ENCODE data around the gene SLC16A12. TPM values are rescaled to one million over a fixed set of nuclear protein-coding genes. Genes with fewer than 3 reads are reported as not detected.

SLC16A12 gene
- total RNA-seq, 4 donors from 2014 or later, result 0.97 to 3.1 (median 1.4) TPM

GRCh38 chr10:89471110-89471809, 64.1 kb downstream of the SLC16A12 start:
- in situ Hi-C loops (cut with MboI; ENCODE audit: low sequenced_read_pairs in 4 of 4), result no loop called here

GRCh38 chr10:89470628-89471027, 64.8 kb downstream of the SLC16A12 start:
- no peak for DNase-seq
- TF ChIP-seq CTCF (IDR thresholded peaks at IDR 0.05 in 4 of 5, conservative IDR thresholded peaks at IDR 0.05 in 1 of 5) (no peak), POLR2A (IDR thresholded peaks at IDR 0.05) (no peak)
- ATAC-seq, result no peak
- in situ Hi-C loops (cut with MboI; ENCODE audit: low sequenced_read_pairs in 4 of 4) (no loop called here), intact Hi-C loops (cut with DNase I; ENCODE audit: low total_unique reads) (no loop called here)
- Histone ChIP-seq H3K4me1 (peaks cover 10 to 12% of the 10 kb centered on the region in 2 donors), H3K36me3 (no peaks in the 10 kb centered on the region), H3K9me3 (no peaks in the 10 kb centered on the region), H3K4me3 (no peak overlapping the region), H3K27me3 (no peaks in the 10 kb centered on the region), H3K27ac (no peak overlapping the region)

More at GRCh38 chr10:89471110-89471809, 64.1 kb downstream of the SLC16A12 start:
- H3K27ac ChIP-seq, result no peak overlapping the region
- no peaks in the 10 kb centered on the region for H3K9me3 ChIP-seq
- no peak for TF ChIP-seq CTCF (IDR thresholded peaks at IDR 0.05 in 4 of 5, conservative IDR thresholded peaks at IDR 0.05 in 1 of 5)
- TF ChIP-seq POLR2A (IDR thresholded peaks at IDR 0.05), result no peak
- H3K27me3 ChIP-seq, result no peaks in the 10 kb centered on the region
- no peaks in the 10 kb centered on the region for H3K36me3 ChIP-seq
- no peak for DNase-seq
- ATAC-seq, result no peak
- peaks cover 16% of the 10 kb centered on the region in 2 donors for H3K4me1 ChIP-seq
- no peak overlapping the region for H3K4me3 ChIP-seq
- intact Hi-C loops (cut with DNase I; ENCODE audit: low total_unique reads), result no loop called here

- intact Hi-C loops (cut with DNase I; ENCODE audit: low total_unique reads) (no loop called here), in situ Hi-C loops (cut with MboI; ENCODE audit: low sequenced_read_pairs in 4 of 4) (no loop called here)
- H3K27ac ChIP-seq, result no peak overlapping the region
- peaks cover 1 to 3% of the 10 kb centered on the region in 2 donors for H3K4me1 ChIP-seq
- no peaks in the 10 kb centered on the region for H3K9me3 ChIP-seq
- no peaks in the 10 kb centered on the region for H3K36me3 ChIP-seq
- TF ChIP-seq CTCF (IDR thresholded peaks at IDR 0.05 in 4 of 5, conservative IDR thresholded peaks at IDR 0.05 in 1 of 5), result no peak
- TF ChIP-seq POLR2A (IDR thresholded peaks at IDR 0.05), result no peak
- no peak overlapping the region for H3K4me3 ChIP-seq
- no peaks in the 10 kb centered on the region for H3K27me3 ChIP-seq
- no peak for ATAC-seq
- no peak for DNase-seq
Measured at GRCh38 chr10:89469517-89469916, 65.9 kb downstream of the SLC16A12 start.

- no peaks in the 10 kb centered on the region for H3K4me1 ChIP-seq
- no peaks in the 10 kb centered on the region for H3K27me3 ChIP-seq
- intact Hi-C loops (cut with DNase I; ENCODE audit: low total_unique reads) (no loop called here), in situ Hi-C loops (cut with MboI; ENCODE audit: low sequenced_read_pairs in 4 of 4) (no loop called here)
- ATAC-seq, result no peak
- no peak overlapping the region for H3K4me3 ChIP-seq
- TF ChIP-seq POLR2A (IDR thresholded peaks at IDR 0.05), result no peak
- no peak for TF ChIP-seq CTCF (IDR thresholded peaks at IDR 0.05 in 4 of 5, conservative IDR thresholded peaks at IDR 0.05 in 1 of 5)
- no peak overlapping the region for H3K27ac ChIP-seq
- no peak for DNase-seq
- no peaks in the 10 kb centered on the region for H3K9me3 ChIP-seq
- no peaks in the 10 kb centered on the region for H3K36me3 ChIP-seq
Measured at GRCh38 chr10:89468191-89468965, 67.0 kb downstream of the SLC16A12 start.
